ENCODE measurements around the gene SH3RF1.

GRCh38 chr4:169133932-169134331 lies 136.8 kb downstream of the SH3RF1 start:
- TF ChIP-seq MAX (IDR thresholded peaks at IDR 0.05; ENCODE audit: low read depth, low read length) (no peak), CTCF (IDR thresholded peaks at IDR 0.05; ENCODE audit: low read depth, low read length) (no peak), POLR2A (IDR thresholded peaks at IDR 0.05; ENCODE audit: extremely low read depth, insufficient read length) (no peak)

Data from NB4 (cell line).